Measurements from ENCODE around the gene PRICKLE4. TPM values are rescaled to one million over a fixed set of nuclear protein-coding genes. Genes with fewer than 3 reads are reported as not detected.
"Not testable (repeated sequence)": the region's sequence is repeated elsewhere in the genome, so short reads cannot be mapped to it uniquely, and the experiment has no call there.

Gene PRICKLE4
- total RNA-seq, 1 experiment from 2014 or later = 0.70 TPM

DNA sequence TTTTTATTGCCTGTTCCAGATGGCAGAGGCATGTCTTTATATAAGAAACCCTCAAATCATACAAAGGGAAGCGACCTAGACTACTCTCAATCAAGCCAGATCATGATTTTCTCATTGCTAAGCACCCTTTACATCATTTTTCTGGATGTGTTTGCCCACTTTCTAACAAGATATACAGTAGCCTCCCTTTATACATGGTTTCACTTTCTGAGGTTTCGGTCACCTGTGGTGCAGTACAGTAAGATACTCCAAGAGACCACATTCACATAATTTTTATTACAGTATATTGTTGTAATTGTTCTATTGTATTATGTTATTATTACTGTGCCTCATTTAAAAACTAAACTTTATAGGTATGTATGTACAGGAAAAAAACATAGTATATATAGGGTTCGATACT, 30.5 kb downstream of the PRICKLE4 start:
- no peak overlapping the region for H2BK5ac ChIP-seq (ENCODE audit: insufficient read length, low read length)
- H3K23ac ChIP-seq (ENCODE audit: insufficient read length, low read depth, low read length) = no peak overlapping the region
- H3K27ac ChIP-seq (ENCODE audit: insufficient read length, low read depth, low read length) = no peak overlapping the region
- no peak overlapping the region for H2BK20ac ChIP-seq (ENCODE audit: low read depth, low read length, poor library complexity, severe bottlenecking)
- H3K4me1 ChIP-seq (ENCODE audit: insufficient read depth, low read length) = no peaks in the 10 kb centered on the region
- Mint-ChIP-seq H3K4me1 (no peaks in the 10 kb centered on the region), H3K27ac (no peak overlapping the region), H3K36me3 (ENCODE audit: insufficient read depth in 1 of 3, low read depth in 3 of 3) (peaks cover 0 to 7% (median 4%) of the 10 kb centered on the region in 3 experiments; a peak in 6 of 7 replicates), H3K4me3 (no peak overlapping the region), H3K9me3 (no peaks in the 10 kb centered on the region), H3K27me3 (ENCODE audit: low read depth) (no peaks in the 10 kb centered on the region)
- H4K91ac ChIP-seq (ENCODE audit: insufficient read length, low read depth, low read length) = no peak overlapping the region
- H2BK12ac ChIP-seq (ENCODE audit: insufficient read length, low read depth, low read length) = no peak overlapping the region
- no peaks in the 10 kb centered on the region for H4K20me1 ChIP-seq (ENCODE audit: control insufficient read depth, insufficient read depth, insufficient read length)
- no peak overlapping the region for H2AFZ ChIP-seq (ENCODE audit: low read length)
- TF ChIP-seq, protein P1, sequence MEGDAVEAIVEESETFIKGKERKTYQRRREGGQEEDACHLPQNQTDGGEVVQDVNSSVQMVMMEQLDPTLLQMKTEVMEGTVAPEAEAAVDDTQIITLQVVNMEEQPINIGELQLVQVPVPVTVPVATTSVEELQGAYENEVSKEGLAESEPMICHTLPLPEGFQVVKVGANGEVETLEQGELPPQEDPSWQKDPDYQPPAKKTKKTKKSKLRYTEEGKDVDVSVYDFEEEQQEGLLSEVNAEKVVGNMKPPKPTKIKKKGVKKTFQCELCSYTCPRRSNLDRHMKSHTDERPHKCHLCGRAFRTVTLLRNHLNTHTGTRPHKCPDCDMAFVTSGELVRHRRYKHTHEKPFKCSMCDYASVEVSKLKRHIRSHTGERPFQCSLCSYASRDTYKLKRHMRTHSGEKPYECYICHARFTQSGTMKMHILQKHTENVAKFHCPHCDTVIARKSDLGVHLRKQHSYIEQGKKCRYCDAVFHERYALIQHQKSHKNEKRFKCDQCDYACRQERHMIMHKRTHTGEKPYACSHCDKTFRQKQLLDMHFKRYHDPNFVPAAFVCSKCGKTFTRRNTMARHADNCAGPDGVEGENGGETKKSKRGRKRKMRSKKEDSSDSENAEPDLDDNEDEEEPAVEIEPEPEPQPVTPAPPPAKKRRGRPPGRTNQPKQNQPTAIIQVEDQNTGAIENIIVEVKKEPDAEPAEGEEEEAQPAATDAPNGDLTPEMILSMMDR (conservative IDR thresholded peaks at IDR 0.05) = no peak
- H3K27me3 ChIP-seq (ENCODE audit: insufficient read depth, low read length) = no peaks in the 10 kb centered on the region
- DNase-seq = no peak
- no peak overlapping the region for H3K4ac ChIP-seq (ENCODE audit: low read depth, low read length)
- no peak overlapping the region for H3K56ac ChIP-seq (ENCODE audit: insufficient read length, low read depth, low read length)
- no peak overlapping the region for H3K18ac ChIP-seq (ENCODE audit: insufficient read length, low read depth, low read length)
- no peak overlapping the region for H3T11ph ChIP-seq (ENCODE audit: low read length)
- H3K4me2 ChIP-seq (ENCODE audit: insufficient read depth, insufficient read length, low read length) = no peak overlapping the region
- H2BK15ac ChIP-seq (ENCODE audit: low read depth, low read length) = no peak overlapping the region
- no peak overlapping the region for H4K5ac ChIP-seq (ENCODE audit: insufficient read length, low read depth, low read length)
- H2BK120ac ChIP-seq (ENCODE audit: low read depth, low read length, poor library complexity, severe bottlenecking) = no peak overlapping the region
- no peak overlapping the region for H3K14ac ChIP-seq (ENCODE audit: insufficient read depth, low read length)
- no peak overlapping the region for H3K9ac ChIP-seq (ENCODE audit: extremely low read depth, insufficient read length, low read length)
- H3K79me1 ChIP-seq (ENCODE audit: insufficient read depth, low read depth, low read length, poor library complexity, severe bottlenecking) = no peaks in the 10 kb centered on the region
- H3K23me2 ChIP-seq (ENCODE audit: insufficient read length, low read depth, low read length, poor library complexity, severe bottlenecking) = no peaks in the 10 kb centered on the region
- H2AK5ac ChIP-seq (ENCODE audit: insufficient read length, low read length) = no peak overlapping the region
- no peaks in the 10 kb centered on the region for H3K79me2 ChIP-seq (ENCODE audit: insufficient read depth, low read length)
- no CpG with 5 or more reads among the region's 3 CpGs for WGBS (ENCODE audit: extremely low coverage, insufficient read length, low lambda C conversion rate)
- no peaks in the 10 kb centered on the region for H3K9me3 ChIP-seq (ENCODE audit: control insufficient read depth, low read depth, low read length)
- H4K8ac ChIP-seq (replicated peaks; ENCODE audit: insufficient read length, low read depth, low read length) = no peak overlapping the region

DNA sequence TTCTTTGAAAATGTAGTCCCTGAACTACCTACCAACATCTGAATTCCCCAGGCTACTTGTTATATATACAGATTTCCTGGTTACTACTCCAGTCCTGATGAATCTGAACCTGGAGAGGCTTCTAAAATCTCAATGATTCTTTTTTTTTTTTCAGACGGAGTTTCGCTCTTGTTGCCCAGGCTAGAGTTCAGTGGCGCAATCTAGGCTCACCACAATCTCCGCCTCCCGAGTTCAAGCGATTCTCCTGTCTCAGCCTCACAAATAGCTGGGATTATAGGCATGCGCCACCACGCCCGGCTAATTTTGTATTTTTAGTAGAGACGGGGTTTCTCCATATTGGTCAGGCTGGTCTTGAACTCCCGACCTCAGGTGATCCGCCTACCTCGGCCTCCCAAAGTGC, 31.4 kb downstream of the PRICKLE4 start:
- H3K4me2 ChIP-seq (ENCODE audit: insufficient read depth, insufficient read length, low read length); H3K36me3 Mint-ChIP-seq (ENCODE audit: insufficient read depth in 1 of 3, low read depth in 3 of 3); H3K9me3 Mint-ChIP-seq: not testable (repeated sequence)

More for the DNA sequence above, 31.4 kb downstream of the PRICKLE4 start:
- H3K9ac ChIP-seq (ENCODE audit: extremely low read depth, insufficient read length, low read length); H3K56ac ChIP-seq (ENCODE audit: insufficient read length, low read depth, low read length); H3K9me3 ChIP-seq (ENCODE audit: control insufficient read depth, low read depth, low read length); H4K5ac ChIP-seq (ENCODE audit: insufficient read length, low read depth, low read length); H2BK120ac ChIP-seq (ENCODE audit: low read depth, low read length, poor library complexity, severe bottlenecking); H2BK20ac ChIP-seq (ENCODE audit: low read depth, low read length, poor library complexity, severe bottlenecking); H3K27ac ChIP-seq (ENCODE audit: insufficient read length, low read depth, low read length); H3K4me1 Mint-ChIP-seq; H3K23ac ChIP-seq (ENCODE audit: insufficient read length, low read depth, low read length); H3K79me2 ChIP-seq (ENCODE audit: insufficient read depth, low read length); H2BK12ac ChIP-seq (ENCODE audit: insufficient read length, low read depth, low read length); H4K91ac ChIP-seq (ENCODE audit: insufficient read length, low read depth, low read length); H2BK5ac ChIP-seq (ENCODE audit: insufficient read length, low read length); H2AK5ac ChIP-seq (ENCODE audit: insufficient read length, low read length); H3K14ac ChIP-seq (ENCODE audit: insufficient read depth, low read length); H3K27me3 Mint-ChIP-seq (ENCODE audit: low read depth); H2BK15ac ChIP-seq (ENCODE audit: low read depth, low read length); H3K27ac Mint-ChIP-seq; H3K4me1 ChIP-seq (ENCODE audit: insufficient read depth, low read length); H3K23me2 ChIP-seq (ENCODE audit: insufficient read length, low read depth, low read length, poor library complexity, severe bottlenecking); H3K4ac ChIP-seq (ENCODE audit: low read depth, low read length); H4K20me1 ChIP-seq (ENCODE audit: control insufficient read depth, insufficient read depth, insufficient read length); H3K27me3 ChIP-seq (ENCODE audit: insufficient read depth, low read length); H3K4me3 Mint-ChIP-seq; H3T11ph ChIP-seq (ENCODE audit: low read length); DNase-seq; H3K79me1 ChIP-seq (ENCODE audit: insufficient read depth, low read depth, low read length, poor library complexity, severe bottlenecking); H2AFZ ChIP-seq (ENCODE audit: low read length); H4K8ac ChIP-seq (replicated peaks; ENCODE audit: insufficient read length, low read depth, low read length); H3K18ac ChIP-seq (ENCODE audit: insufficient read length, low read depth, low read length): not testable (repeated sequence)
- no CpG with 5 or more reads among the region's 13 CpGs for WGBS (ENCODE audit: extremely low coverage, insufficient read length, low lambda C conversion rate)
